Stimulated activated naive CD8-positive, alpha-beta T cell treated with anti-CD3 and anti-CD28 coated beads, Interleukin-15, amount 100 ng/mL, for 72 hours (primary cell): Measurements from ENCODE around the gene RNF144A.
"Not testable (repeated sequence)": the region's sequence is repeated elsewhere in the genome, so short reads cannot be mapped to it uniquely, and the experiment has no call there.

Experiments used
- ATAC-seq: fragments of 150-1000 bp; cut with Tn5 transposase; 2 replicates; pipeline ENCODE4 v1.10.0; 2021; ENCODE audit warnings: mild to moderate bottlenecking, moderate library complexity
- DNase-seq, 2 donors: peaks; one replicate each; pipeline ENCODE4 v3.0.0; 2021 to 2022
- H3K27ac Mint-ChIP-seq, 2 donors: one replicate each; pipeline ENCODE4 v1.8.0; 2022; ENCODE audit warnings: mild to moderate bottlenecking in 2 of 2, mixed read lengths in 2 of 2, moderate library complexity in 2 of 2
- H3K27me3 Mint-ChIP-seq: one replicate; pipeline ENCODE4 v1.8.0; 2022; ENCODE audit warnings: mixed read lengths
- H3K4me1 Mint-ChIP-seq: one replicate; pipeline ENCODE4 v1.8.0; 2022; ENCODE audit warnings: mild to moderate bottlenecking, mixed read lengths
- H3K4me3 Mint-ChIP-seq, 2 donors: one replicate each; pipeline ENCODE4 v1.8.0; 2022; ENCODE audit warnings: mild to moderate bottlenecking in 2 of 2, mixed read lengths in 2 of 2, moderate library complexity in 1 of 2
- H3K9me3 Mint-ChIP-seq, 2 donors: one replicate each; pipeline ENCODE4 v1.8.0; 2022; ENCODE audit warnings: mixed read lengths in 2 of 2

The RNF144A gene

GRCh38 chr2:6932206-6932605, 15.0 kb downstream of the RNF144A start:
- no peak overlapping the region for H3K4me3 Mint-ChIP-seq
- ATAC-seq (no peak), DNase-seq (no peak)
- no peaks in the 10 kb centered on the region for H3K27me3 Mint-ChIP-seq
- H3K4me1 Mint-ChIP-seq, result peaks cover 78% of the 10 kb centered on the region
- H3K27ac Mint-ChIP-seq, result no peak overlapping the region
- H3K9me3 Mint-ChIP-seq, result peaks cover 4 to 16% of the 10 kb centered on the region in 2 donors

DNA sequence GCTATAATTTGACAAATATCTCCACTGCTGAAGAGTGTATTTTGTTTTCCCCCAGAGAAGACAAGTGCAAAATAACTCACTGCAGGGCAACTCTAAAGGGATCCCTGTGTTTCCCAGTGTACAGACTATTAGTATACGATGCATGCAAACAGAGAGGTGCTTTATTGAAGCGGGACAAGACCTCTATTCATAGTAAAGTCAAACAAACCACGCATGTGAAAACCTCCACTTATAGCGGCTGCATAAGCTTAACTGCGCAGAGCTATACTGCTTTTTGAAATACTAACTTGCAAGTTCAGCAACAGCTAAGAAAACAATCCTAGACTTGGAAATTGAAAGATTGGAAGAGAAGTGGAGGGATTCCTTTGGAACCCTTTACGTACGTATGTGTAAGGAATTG, 15.6 kb downstream of the RNF144A start:
- no peak overlapping the region for H3K27ac Mint-ChIP-seq
- H3K9me3 Mint-ChIP-seq, result peaks cover 4 to 12% of the 10 kb centered on the region in 2 donors
- no peak overlapping the region for H3K4me3 Mint-ChIP-seq
- ATAC-seq (no peak), DNase-seq (no peak)
- H3K4me1 Mint-ChIP-seq, result peaks cover 78% of the 10 kb centered on the region
- H3K27me3 Mint-ChIP-seq, result no peaks in the 10 kb centered on the region

GRCh38 chr2:6933911-6934310, 16.7 kb downstream of the RNF144A start:
- DNase-seq, result no peak
- Mint-ChIP-seq H3K9me3 (peaks cover 0 to 1% of the 10 kb centered on the region in 2 donors), H3K27me3 (no peaks in the 10 kb centered on the region), H3K4me1 (peaks cover 72% of the 10 kb centered on the region), H3K27ac (peak overlapping the region in 1 of 2 donors; percentile 10), H3K4me3 (no peak overlapping the region)
- ATAC-seq, result no peak

DNA sequence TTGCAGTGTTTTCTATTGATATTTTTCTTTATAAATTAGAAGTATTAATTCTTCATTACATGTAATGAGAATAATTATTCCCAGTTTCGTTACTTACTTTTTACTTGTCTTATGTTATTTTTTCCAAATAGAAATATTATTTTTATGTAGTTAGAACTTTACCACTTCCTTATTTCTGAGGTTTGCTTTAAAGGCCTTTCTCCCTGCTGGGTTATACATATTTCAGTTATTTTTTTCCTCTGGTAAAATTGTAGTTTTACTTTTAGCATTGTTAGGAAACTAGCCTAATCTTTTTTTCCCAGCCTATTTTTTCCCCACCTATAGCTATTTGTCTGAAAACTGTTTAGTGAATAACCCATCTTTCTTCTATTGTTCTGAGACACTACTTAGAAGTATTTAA, 17.1 kb downstream of the RNF144A start:
- no peak overlapping the region for H3K27ac Mint-ChIP-seq
- H3K4me1 Mint-ChIP-seq, result peaks cover 72% of the 10 kb centered on the region
- ATAC-seq (no peak), DNase-seq (no peak)
- no peaks in the 10 kb centered on the region for H3K9me3 Mint-ChIP-seq
- no peaks in the 10 kb centered on the region for H3K27me3 Mint-ChIP-seq
- H3K4me3 Mint-ChIP-seq, result no peak overlapping the region

GRCh38 chr2:6934758-6935651, 17.8 kb downstream of the RNF144A start:
- Mint-ChIP-seq H3K27me3 (no peaks in the 10 kb centered on the region), H3K9me3 (no peaks in the 10 kb centered on the region), H3K4me3 (no peak overlapping the region), H3K27ac (no peak overlapping the region), H3K4me1 (peaks cover 71% of the 10 kb centered on the region)
- DNase-seq (no peak), ATAC-seq (no peak)

DNA sequence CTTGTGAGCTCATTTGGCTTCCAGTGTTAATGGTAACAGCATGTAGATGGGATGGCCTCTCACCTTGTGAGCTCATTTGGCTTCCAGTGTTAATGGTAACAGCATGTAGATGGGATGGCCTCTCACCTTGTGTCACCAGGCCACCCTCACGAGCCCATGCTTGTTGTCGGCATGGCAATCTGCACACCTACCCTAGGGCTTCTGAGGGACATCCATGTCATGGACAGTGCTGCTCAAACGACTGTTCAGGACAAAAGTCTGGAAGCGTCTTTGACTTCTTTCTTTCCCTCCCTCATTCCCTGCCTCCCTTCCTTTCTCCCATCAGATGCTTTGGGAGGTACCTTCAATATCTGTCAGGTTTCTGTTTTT, 18.4 kb downstream of the RNF144A start:
- ATAC-seq, H3K4me3 Mint-ChIP-seq, H3K27me3 Mint-ChIP-seq: not testable (repeated sequence)

DNA sequence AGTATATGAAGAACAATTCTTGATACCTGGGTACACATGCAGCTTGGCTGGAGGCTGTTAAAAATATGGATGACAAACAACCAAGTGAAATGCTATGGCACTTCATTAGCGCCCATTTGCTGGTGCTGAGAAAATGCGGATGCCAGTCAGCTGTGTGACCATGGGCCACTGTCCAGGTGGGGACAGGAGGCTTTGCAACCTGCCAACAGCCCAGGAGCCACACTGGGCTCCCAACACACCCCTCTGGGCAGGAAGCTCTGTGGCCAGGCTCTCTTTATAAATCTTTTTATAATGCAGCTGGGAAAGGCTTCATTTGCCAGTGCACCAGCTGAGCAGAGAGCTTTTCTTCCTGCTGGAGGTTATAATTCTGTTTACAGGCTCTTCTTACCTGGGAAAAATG, 19.9 kb downstream of the RNF144A start:
- Mint-ChIP-seq H3K4me3 (no peak overlapping the region), H3K9me3 (no peaks in the 10 kb centered on the region), H3K27me3 (no peaks in the 10 kb centered on the region), H3K27ac (no peak overlapping the region), H3K4me1 (peaks cover 72% of the 10 kb centered on the region)
- DNase-seq, result no peak
- ATAC-seq, result no peak

More for the DNA sequence above, 18.4 kb downstream of the RNF144A start:
- DNase-seq, H3K27ac Mint-ChIP-seq, H3K9me3 Mint-ChIP-seq: not testable (repeated sequence)
- H3K4me1 Mint-ChIP-seq, result peaks cover 71% of the 10 kb centered on the region

DNA sequence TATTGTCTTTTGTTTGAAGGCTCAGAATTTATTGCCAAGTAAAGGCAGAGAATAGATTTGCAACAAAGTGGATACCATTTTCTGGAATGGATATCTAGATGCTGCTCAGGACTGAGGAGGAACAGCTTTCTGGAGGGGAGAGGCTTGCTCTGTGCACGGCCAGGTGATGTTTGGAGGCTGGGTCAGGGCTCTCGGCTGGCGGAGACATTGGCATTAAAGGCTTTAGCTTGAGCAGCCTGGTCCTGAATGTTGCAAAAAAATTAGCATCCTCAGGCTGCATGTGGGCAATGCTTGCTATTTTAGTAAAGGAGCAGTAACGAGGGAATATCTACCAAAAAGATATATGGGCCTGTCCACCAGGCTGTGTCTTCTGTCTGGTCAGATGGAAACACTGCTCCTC, 20.4 kb downstream of the RNF144A start:
- DNase-seq (no peak), ATAC-seq (no peak)
- no peak overlapping the region for H3K4me3 Mint-ChIP-seq
- no peaks in the 10 kb centered on the region for H3K27me3 Mint-ChIP-seq
- H3K4me1 Mint-ChIP-seq, result peaks cover 72% of the 10 kb centered on the region
- H3K9me3 Mint-ChIP-seq, result no peaks in the 10 kb centered on the region
- no peak overlapping the region for H3K27ac Mint-ChIP-seq

- Mint-ChIP-seq H3K27me3 (no peaks in the 10 kb centered on the region), H3K27ac (no peak overlapping the region), H3K4me1 (peaks cover 72% of the 10 kb centered on the region), H3K9me3 (no peaks in the 10 kb centered on the region), H3K4me3 (no peak overlapping the region)
- ATAC-seq, result no peak
- no peak for DNase-seq
Observed at GRCh38 chr2:6939071-6939470, 21.9 kb downstream of the RNF144A start.

- ATAC-seq, result no peak
- Mint-ChIP-seq H3K27me3 (no peaks in the 10 kb centered on the region), H3K4me1 (peaks cover 74% of the 10 kb centered on the region), H3K27ac (no peak overlapping the region), H3K9me3 (no peaks in the 10 kb centered on the region), H3K4me3 (no peak overlapping the region)
- DNase-seq, result no peak
Observed at GRCh38 chr2:6940820-6941219, 23.6 kb downstream of the RNF144A start.

DNA sequence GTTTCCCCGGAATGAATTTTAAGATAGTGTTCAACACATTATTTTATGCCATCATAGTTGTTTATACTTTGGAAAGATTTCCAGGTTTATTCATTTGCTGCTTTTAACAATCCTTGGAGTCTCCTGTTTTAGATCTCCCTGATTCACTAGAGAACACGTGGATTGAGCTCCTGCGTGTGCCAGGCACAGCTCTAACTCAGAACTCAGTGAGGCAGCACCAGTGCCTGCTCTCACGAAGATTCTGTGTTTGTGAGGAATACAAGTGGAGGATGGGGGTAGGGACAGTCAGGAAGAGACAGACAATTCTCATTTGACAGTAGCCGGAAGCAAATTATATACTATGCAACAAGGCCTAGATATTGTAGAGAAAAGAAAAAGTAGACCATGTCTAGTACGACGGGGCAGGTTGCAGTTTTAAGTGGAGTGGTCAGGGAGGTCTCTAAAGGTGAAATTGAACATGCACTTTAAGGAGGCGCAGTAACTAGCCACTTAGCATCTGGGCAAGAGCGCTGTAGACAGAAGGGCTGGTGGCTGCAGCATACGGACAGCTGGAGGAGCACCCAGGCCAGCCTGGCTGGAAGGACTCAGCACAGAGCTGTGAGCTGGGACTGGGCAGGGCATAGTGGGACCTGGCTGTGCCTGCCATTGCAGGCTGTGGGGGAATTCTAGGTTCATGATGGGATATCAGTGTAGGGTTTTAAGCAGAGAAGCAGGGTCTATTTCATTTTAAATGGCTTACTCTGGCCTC, 24.3 kb downstream of the RNF144A start:
- Mint-ChIP-seq H3K27ac (peak overlapping the region in 1 of 2 donors; percentile 23), H3K4me3 (no peak overlapping the region), H3K4me1 (peaks cover 70% of the 10 kb centered on the region), H3K27me3 (no peaks in the 10 kb centered on the region), H3K9me3 (no peaks in the 10 kb centered on the region)
- ATAC-seq (no peak), DNase-seq (no peak)

GRCh38 chr2:6942848-6943247, 25.6 kb downstream of the RNF144A start:
- ATAC-seq, result no peak
- Mint-ChIP-seq H3K9me3 (no peaks in the 10 kb centered on the region), H3K4me1 (peaks cover 58% of the 10 kb centered on the region), H3K4me3 (no peak overlapping the region), H3K27ac (no peak overlapping the region), H3K27me3 (no peaks in the 10 kb centered on the region)
- no peak for DNase-seq

DNA sequence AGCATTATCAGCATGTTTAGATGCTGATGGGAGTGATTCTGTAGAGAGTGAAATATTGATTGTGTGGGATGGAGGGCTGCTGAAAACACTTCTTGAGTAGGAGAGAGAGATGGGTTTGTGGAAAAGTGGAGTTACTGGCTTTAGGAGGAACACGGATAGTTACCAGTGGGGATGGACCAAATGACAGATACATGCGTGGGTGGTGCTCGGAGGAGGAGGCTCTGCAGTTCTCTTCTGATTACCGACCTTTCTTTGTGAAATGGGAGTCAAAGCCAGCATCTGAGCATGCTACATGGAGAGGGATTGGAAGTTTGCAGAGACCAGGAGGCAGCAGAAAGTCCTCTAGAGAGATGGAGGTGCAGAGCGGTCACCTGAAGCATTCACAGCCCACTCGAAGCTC, 26.3 kb downstream of the RNF144A start:
- Mint-ChIP-seq H3K27me3 (no peaks in the 10 kb centered on the region), H3K4me3 (no peak overlapping the region), H3K4me1 (peaks cover 61% of the 10 kb centered on the region), H3K9me3 (no peaks in the 10 kb centered on the region), H3K27ac (peak overlapping the region in 1 of 2 donors; percentile 6)
- DNase-seq (no peak), ATAC-seq (no peak)

GRCh38 chr2:6943971-6944370, 26.8 kb downstream of the RNF144A start:
- Mint-ChIP-seq H3K4me1 (peaks cover 61% of the 10 kb centered on the region), H3K27ac (peak overlapping the region in 1 of 2 donors; percentile 6), H3K4me3 (no peak overlapping the region), H3K9me3 (no peaks in the 10 kb centered on the region), H3K27me3 (no peaks in the 10 kb centered on the region)
- ATAC-seq (no peak), DNase-seq (no peak)

DNA sequence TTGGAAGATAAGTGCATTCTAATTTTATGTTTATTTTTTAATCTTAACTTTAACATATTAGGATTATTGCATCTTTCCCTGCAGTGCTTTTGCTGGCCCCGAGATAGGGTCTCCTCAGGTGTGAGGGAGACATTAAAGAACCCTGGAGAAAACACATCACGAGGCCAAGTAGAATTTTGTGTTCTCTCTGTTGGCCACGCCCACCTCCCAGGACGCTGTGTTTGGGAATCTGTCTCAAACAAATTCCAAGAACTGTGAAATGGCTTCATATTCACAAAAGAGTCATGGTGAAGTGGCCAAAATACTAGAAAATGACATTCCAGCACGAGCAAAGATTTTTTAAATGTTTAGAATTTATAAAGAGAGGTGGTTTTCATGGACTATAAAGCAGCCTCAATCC, 27.3 kb downstream of the RNF144A start:
- Mint-ChIP-seq H3K4me3 (no peak overlapping the region), H3K27me3 (no peaks in the 10 kb centered on the region), H3K27ac (no peak overlapping the region), H3K4me1 (peaks cover 57% of the 10 kb centered on the region), H3K9me3 (no peaks in the 10 kb centered on the region)
- DNase-seq (no peak), ATAC-seq (no peak)

DNA sequence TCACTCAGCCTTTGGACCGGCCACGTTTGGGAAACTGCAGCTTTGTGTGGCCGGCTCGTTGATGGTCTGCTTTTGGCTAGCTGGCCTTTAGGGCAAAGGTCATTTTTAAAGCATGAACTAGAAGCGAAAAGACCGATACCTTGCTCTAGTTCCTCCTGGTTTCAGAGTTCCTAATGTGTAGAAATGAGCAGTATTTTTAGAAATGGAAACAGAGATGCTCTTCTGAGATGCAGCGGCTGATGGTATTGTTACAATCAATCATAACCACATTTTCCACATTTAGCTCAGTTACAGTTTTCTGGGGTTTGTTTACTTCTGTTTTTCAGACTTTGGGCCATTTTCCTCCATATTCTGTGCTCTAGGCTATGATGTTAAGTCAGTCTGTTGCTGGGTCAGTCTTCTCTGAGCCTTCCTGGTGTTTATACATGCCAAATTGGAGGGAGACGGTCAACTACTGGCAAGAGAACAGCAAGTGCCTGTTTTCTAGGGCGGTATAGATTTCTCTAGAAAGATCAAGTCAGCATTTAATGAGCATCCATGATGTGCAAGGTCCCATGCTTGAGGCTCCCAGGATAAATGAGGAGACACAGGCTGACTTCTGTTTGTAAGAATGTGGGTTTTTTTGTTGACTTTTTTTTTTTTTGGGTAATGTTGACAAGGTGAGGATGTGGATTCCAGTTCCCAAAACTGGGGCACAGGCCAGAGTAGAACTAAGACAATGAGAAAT, 28.0 kb downstream of the RNF144A start:
- ATAC-seq (no peak), DNase-seq (no peak)
- Mint-ChIP-seq H3K4me1 (peaks cover 62% of the 10 kb centered on the region), H3K27ac (peak overlapping the region; percentile 56 to 66), H3K27me3 (no peaks in the 10 kb centered on the region), H3K4me3 (peak overlapping the region in 1 of 2 donors; percentile 10), H3K9me3 (no peaks in the 10 kb centered on the region)
